ENCODE results near the gene SMIM30.
A peak's percentile ranks its signal among the peaks of the same experiment; 100 is the strongest.
"Not testable (repeated sequence)": the region's sequence is repeated elsewhere in the genome, so short reads cannot be mapped to it uniquely, and the experiment has no call there.

The SMIM30 gene, protein sequence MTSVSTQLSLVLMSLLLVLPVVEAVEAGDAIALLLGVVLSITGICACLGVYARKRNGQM

DNA sequence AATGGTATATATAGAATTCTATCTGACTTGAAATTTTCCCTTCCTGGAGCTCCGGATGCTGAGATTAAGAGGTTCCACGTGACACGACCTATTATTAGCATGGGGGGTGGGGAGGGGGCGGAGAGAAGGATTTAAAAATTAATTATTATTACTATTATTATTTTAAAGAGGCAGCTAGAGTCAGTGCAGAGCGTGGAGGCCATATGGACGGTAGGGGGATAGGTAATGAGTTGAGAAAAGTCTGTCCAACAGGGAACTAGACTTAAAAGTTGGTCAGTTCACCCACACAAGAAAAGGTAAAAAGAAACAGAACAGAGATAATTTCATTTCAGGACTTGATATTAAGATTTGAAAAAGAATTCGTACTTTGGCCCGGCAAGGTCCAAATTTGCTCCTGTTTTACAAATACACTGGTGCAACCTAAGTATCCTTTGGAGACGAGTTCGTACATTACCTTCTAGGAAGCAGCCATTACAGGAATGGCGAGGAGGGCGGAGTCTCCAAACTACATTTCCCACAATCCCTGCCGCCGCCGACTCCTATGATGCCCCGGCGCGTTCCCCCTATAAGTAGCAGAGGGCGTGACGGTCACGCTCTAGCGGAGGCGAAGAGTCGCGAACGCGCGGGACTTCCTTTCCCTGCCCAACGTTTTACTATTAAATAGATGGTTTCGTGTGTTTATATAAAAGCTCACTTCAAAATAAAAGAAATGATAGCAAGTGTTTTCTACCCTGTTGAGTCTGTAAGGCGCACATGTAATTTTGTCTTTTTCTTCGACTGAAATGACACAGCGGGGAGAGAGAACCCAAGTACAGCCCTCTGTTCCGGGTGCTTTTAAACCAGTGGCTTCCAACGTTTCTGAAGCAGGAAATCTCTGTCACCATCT, at the start of gene SMIM30:
TSS of gene SMIM30 (minus strand) at position 481 of the 886 bp plus-strand sequence. CDS start 976 bp downstream, outside the sequence.
- peak; percentile 98 for DNase-seq

DNA sequence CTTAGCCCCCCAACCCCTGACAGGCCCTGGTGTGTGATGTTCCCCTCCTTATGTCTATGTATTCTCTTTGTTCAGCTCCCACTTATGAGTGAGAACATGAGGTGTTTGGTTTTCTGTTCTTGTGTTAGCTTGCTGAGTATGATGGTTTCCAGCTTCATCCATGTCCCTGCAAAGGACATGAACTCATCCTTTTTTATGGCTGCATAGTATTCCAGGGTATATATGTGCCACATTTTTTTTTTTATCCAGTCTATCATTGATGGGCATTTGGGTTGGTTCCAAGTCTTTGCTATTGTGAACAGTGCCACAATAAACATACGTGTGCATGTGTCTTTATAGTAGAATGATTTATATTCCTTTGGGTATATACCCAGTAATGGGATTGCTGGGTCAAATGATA, 47.8 kb upstream of the SMIM30 start:
- DNase-seq: not testable (repeated sequence)

DNA sequence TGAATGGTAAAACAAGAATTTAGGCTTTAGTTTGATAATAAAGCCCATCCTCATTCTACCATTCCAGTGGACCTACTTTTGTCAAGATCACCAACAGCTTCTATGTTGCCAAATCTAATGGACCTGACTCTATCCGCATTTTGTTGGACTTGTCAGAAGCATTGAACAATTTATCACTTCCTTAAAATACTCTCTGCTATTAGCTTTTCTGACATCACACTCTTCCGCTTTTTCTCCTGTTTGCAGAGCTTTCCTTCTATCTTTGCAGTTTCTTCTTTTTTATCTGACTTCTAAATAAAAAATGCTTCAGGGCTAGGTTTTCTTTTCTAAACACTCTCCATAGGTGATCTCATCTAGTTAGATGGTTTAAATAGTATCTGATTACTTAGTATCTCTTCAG, 42.7 kb upstream of the SMIM30 start:
- DNase-seq: no peak

DNA sequence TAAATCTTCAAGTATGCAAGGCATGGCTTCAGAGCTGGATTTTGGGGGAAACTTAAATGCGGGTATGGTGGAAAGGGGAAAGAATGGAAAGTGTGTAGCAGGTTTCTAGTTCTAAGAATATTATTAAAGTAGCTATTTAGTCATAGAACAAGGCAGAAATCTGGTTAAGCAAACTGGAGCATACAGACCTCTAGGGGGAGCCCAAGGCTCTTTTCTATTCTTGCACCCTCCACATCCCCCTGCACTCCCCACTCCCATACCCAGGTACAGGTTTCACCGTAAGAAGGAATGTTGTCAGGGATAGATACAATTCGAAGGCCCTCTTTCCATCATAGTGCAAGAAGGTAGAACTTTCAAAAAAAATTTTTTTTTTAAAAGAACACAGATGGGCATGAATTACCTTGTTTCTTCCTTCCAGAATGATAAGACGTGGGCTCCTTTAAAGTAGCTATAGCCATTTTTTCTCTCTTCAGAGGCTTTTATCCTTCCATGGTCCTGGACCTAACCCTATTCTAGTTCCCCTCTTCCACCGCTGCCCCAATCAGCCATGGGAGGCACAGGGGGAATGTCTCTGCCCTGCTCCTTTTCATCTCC, 41.5 kb upstream of the SMIM30 start:
- DNase-seq: peak; percentile 61

DNA sequence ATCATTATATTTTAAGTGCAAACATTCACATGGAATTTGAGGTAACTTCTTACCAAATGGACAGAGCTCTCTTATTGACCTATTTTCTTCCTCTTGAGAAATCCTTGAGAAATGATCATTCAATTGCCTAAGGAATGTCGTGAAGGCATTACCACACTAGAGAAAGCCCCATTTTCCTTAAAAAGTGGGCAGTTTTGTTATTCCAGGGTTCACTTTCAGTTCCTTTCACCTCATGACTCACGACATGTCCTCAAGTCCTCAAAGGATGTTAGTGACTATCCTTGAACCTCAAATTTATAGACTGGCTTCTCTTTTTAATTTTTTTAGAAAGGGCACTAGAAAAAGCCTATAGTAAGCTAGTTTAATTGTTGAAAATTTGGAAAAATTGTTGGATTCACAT, 40.4 kb upstream of the SMIM30 start:
- DNase-seq: no peak

DNA sequence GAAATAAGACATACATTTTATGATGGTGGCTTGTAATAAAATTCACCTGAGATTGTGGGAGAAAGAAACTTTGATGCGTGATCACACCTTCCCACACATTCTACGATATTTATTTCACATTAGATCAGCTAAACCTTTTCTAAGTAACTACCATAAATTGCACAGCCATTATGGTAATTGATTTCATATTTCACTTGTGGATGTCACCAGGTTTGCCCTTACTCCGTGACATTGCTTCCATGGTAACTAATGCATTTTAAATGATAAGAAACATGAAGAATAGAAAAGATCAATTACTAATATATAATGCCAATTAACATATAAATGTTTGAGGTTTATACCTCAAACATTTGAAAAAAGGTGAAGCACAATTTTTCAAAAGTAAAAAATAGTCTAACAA, 35.8 kb upstream of the SMIM30 start:
- DNase-seq: no peak

DNA sequence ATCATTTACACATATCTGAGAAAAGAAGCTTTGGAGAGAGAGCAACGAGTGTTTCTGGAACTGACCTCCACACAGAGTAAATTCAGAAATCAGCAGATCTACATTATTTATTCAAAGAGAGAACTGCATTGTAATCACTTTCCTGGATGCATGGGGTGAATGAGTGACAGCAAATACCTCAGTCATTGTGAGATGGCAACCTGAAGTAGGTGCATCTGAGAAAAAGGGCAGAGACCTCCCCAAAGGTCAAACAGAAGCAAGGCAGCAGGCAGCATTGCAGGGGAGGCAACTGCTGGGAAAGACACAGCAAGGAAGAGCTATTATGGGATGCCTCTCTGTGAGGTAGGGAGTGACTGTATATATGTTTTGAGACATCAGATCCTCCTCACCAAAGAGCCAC, 26.5 kb upstream of the SMIM30 start:
- no peak for DNase-seq

DNA sequence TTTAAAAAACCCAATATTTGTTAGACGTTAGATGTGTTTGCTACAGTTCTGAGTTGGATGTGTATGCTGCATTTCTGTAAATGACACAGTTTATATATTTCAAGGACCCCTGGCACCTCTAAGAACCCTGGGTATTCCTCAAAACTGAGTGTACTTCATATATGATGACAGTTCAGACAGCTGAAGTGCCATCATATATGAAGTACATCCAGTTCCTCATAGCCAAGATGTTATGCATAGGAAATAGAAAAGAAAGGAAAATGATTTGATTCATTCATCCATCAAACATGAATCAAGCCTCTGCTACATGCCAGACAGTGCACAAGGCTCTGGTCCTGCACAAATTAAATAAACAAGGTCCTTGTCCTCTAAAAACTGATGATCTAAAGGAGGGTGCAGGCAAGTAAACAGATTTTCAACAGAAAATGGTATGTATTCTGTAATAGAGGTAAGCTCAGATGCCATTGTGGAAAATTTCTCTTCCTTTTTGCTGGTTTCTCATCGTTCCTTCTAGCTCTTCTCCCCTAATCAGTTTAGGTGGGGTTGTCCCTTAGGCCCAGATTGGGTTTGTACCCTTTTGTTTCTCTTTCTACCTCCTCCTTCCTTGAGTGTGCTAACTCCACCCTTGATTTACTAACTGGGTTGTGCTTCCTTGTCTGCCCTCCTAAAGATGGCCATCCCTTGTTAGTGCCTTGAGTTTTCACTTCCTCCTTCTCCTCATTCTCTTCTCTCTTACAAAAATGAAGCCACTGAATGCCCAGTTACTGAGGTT, 25.3 kb upstream of the SMIM30 start:
- peak; percentile 25 for DNase-seq

DNA sequence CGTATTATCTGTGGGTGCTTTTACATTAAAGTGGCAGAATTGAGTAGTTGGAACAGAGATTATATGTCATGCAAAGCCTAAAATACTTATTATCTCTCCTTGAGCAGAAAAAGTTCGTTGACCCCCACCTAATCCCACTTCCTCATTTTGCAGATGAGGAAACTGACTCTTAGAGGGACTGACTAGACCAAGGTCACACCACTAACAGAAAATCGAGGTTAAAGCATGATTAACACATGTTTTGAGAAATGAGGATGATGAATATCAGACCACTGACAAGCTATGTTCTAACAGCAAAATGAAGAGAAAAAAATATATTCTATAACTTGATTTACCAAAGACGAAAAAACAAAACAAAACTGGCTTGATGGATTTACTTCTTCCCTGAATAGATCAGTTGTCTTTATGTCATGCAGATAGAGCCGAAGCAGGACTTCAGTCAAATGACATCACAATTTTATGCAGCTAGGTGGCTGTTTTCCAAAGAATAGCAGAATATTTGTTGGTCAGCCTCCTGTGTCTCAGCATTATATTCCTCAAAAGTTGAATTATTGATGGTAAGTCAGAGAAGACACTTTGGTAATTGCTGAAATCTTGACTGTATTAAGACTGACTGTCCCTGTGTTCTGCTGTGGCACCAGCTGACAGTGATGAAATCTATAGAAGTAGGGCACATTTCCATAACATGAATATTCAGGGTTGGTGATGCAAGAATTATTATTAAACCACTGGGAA, 24.2 kb upstream of the SMIM30 start:
- DNase-seq: peak; percentile 95

DNA sequence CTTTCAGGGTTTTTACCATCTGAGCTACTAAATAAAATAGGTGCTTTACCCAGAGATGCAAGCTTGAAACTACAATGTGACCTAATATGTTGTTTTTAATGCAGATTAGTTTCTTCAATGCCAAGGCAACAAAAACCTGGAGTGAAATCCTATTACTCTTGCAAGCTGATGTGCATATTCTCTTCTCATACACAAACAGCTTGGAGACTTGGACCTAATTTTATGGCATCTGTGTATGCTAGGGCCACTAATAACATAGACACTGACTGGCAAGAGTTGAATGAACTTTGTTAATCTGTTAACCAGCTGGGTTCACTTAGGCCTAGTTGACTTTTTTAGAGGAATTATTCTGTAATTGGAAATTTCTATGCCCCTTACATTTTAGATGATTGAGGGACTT, 23.4 kb upstream of the SMIM30 start:
- DNase-seq: no peak

DNA sequence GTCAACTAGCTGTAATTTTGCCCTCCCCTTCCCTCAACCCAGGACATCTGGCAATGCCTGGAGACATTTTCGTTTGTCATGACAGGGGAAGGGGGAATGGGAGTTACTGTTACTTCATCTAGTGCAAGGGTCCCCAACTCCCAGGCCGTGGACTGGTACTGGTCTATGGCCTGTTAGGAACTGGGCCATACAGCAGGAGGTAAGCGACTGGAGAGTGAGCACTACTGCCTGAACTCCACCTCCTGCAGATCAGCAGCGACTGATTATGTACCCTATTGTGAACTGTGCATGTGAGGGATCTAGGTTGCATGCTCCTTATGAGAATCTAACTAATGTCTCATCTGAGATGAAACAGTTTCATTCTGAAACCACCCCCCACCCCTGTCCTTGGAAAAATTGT, 22.6 kb upstream of the SMIM30 start:
- no peak for DNase-seq

DNA sequence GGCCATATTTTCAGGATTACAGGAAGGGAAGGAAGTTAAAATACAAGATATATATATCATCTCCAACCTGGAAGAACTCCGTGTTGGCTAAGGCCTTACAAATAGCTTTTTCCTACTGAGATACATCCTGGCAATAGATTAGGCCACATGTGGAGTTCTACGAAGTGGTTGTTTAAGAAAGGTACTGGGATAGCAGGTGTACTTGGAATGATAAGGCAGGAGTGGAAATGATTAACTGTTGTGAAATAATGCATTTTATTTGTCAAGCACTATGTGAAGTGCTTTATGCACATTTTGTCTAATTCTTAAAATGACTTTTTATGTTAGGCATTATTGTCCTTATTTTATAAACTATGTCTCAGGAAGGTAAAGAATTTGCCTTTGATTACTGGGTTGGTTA, 18.9 kb upstream of the SMIM30 start:
- no peak for DNase-seq

DNA sequence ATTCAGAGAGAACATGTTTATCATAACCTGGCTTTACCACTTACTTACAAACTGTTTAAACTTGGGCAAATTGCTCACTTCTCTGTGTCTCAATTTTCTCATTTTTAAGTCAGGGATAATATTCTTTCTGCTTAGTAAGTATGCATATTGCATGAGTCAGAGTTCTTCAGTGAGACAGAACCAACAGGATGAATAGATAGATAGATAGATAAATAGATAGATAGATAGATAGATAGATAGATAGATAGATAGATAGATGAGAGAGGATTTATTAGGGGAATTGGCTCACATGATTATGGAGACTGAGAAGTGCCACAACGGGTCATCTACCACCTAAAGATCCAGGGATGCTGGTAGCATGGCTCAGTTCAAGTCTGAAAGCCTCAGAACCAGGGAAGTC, 15.7 kb upstream of the SMIM30 start:
- DNase-seq: no peak

DNA sequence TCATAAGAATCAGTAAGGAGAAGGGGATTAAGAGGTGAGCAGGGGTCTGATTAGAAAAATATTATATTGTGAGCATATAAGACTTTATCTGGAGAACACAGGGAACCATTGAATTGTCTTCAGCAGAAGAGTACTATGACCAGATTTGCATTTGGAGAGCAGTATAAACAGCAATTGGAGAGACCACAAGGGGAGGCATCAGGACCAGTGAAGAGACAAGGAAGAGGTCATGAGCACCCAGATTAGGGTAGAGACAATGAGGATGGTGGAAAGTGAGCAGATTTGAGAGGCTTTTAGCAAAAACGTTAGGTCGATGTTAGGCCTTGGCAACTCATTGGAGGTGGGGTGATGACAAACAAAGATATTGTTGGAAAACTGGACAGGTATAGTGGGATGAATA, 13.0 kb upstream of the SMIM30 start:
- DNase-seq: no peak

DNA sequence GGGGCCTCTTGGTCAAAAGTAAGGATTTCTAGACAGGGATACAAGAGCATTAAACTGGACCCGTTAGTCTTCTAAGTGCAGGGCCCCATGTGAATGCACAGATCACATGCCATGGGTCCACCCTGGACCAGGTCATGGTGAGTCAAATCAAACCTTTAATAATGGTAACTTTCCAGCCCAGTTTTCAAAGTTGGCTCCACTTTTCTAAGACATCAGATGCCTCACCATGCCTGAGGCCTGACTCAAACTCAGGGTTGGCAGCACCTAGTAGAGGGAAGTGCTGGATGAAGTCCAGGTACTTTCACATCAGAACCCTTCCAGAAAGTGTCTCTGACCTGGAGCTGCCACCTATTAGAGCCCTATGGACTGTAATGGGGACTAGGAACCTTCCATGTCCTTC, 9.7 kb upstream of the SMIM30 start:
- DNase-seq: no peak

DNA sequence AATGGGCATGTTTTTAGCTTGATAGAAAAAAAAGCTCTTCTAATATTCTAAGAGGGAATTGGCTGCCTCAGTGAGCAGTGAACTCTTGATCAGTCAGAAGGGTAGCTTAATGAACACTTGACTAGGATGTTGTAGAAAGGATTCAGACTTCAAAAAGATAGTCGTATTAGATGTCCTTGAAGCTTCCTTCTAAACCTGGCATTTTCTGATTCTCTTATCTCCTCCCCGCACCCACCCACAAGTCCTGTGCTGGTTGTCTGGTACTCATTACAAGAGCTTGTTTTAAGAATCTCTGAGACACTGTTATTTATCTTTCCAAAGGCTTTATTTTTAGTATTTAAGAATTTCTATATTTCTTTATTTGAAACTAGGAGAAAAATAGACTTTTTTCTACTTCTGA, 7.4 kb upstream of the SMIM30 start:
- DNase-seq: peak; percentile 81

DNA sequence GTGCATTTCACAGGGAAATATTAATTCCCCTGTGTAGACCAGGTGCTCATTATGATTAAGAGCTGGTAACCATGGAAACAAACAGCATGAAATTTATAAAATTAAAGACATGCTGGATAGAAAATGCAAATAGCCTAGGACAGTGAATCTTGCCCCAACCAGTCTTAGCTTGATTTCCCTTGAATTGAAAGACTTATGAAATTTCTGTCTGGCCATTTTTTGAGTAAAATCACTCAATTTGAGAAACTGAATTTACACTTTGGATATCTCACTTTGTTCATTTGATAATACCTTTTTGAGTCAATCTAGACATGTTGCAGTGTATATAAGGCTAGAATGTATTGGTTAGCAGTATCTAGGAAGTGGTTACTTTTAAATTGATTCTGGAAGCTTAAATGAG, 4.4 kb upstream of the SMIM30 start:
- no peak for DNase-seq

DNA sequence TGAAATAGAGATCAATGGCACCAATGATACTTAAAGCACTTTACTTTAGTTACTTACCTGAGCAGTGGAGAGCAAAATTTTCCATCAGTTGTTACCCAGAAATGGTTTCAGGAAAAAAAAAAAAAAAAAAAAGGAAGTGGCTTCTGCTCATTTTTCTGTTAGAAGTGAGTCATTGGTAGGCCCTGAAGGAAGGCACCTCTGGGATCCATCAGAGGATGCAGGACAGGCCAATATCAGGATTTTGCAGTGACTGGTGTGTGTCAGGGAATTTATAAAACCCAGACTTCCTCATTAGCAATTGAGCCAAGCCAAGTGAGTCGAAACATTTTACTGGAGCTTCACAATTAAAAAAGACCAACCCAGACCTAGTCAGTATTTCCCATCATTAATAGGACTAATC, 2.3 kb upstream of the SMIM30 start:
- DNase-seq: peak; percentile 35

DNA sequence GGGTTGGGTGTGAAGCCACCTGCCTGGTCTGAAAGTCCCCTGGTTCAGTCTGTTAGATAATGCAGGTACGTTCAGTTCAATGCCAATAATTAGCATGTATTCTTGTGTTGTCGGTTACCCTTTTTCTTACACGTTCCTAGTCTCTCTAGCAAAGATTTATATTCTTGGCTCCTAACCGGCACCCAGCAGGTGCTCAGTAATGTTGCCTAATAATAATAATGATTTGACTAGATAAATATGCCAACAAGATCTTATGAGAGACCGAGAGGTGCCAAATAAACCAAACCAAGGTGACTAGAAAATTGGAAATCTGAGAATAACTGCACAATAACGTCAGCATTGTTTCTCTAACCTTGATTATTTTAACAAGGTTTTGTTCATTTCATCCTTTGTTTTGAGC, 1.1 kb upstream of the SMIM30 start:
- DNase-seq: no peak

DNA sequence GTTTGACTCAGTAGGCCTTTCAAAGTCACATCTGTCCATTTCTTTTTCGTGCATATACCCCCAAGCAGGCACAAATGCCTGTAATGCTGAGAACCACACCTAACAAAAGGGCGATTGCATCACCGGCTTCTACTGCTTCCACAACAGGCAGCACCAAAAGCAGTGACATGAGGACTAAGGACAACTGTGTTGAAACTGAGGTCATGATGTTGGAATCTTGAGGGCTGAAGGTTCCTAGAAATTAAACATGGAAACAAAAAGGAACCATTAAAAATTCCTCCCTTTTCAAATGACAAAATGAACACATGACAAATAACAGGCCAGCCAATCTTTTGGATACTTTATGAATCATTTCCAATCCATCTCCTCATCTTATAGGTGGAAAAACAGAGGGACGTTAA, 980 bp downstream of the SMIM30 start:
- peak; percentile 33 for DNase-seq

DNA sequence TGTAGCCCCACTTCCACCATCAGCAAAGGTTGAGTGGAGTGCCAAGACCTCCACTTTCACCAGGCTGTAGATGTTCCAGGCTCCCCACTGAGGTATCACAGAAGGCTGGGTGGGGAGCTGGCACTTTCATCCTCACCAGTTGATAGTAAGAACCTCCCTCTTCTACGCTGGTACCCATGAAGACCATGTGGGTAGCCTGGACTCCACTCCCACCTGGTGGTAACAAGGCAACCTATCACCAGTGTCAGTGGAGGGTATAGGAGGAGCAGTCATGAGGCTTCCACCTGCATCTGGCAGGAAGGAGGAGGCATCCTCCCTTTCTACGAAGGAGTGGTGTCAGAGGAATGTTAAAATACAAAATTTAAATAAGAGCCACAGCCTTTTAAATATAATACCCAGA, 4.4 kb downstream of the SMIM30 start:
- peak; percentile 48 for DNase-seq

DNA sequence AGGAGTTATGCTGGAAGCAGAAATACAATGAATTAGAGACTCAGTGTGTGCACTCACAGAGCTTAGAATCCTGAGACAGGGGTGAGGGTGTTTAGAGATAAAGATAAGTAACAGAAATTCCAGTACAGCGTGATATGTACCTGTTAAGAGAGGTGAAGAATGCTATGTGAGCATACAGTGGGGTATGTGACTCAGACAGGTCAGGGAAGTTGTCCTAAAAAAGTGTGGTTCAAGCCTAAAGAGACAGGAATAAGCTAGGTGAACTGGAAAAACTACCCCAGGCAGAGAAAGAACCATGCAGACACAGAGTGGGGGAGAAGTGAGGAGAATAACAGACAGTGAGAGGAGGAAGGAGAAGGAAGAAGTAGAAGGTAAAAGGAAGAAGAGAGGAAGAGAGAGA, 8.6 kb downstream of the SMIM30 start:
- DNase-seq: no peak

DNA sequence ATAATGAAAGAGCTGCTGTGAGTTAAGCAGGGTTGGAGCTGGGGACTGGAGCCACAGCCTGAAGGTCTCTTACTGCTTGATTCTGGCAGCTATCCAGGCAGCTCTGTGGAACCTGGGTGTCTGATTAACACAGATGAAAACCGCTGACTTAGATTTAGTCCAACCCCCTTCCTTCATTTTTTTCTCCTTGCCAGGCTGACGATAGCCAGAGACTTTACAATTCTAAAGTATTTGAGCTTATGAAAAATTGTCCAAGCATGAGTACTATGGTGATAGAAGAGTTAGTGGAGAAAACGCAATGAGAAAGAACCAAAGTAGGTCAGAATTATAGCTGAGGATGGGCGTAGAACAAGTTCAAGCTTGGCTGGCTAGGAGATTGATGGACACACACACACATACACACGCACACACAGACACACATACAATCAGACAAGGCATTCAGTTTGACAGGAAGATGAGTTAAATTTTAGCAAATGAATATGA, 18.2 kb downstream of the SMIM30 start:
- peak; percentile 76 for DNase-seq

Measured in hematopoietic multipotent progenitor cell treated with erythropoietin and hydrocortisone succinate and interleukin-3 and kit ligand, for 4 days (in vitro differentiated cells).